CD14-positive monocyte (primary cell): Measurements from ENCODE around the gene LARP4B. TPM values are rescaled to one million over a fixed set of nuclear protein-coding genes. Genes with fewer than 3 reads are reported as not detected.

ENCODE experiments used
- DNase-seq, 3 donors: peaks; one replicate each; pipeline ENCODE4 v3.0.0-alpha.2; 2011 to 2022
- H2AFZ ChIP-seq: 2 replicates; pipeline ENCODE4 v1.6.0; 2012; ENCODE audit warnings: mild to moderate bottlenecking, low read depth, low read length, inconsistent platforms; ENCODE audit not compliant: insufficient read depth, poor library complexity, severe bottlenecking
- H3K27ac ChIP-seq, 2 donors: 1 replicate in 1 of 2; 2 replicates in 1 of 2; pipeline ENCODE4 v1.5.1; 2012 to 2013; ENCODE audit warnings: low read length in 2 of 2, control low read depth in 1 of 2, inconsistent platforms in 1 of 2, low read depth in 1 of 2, mild to moderate bottlenecking in 1 of 2
- H3K27me3 ChIP-seq, 2 donors: one replicate each; pipeline versions ENCODE4 v1.6.0 to v1.6.1; 2011 to 2013; ENCODE audit warnings: low read length in 2 of 2; ENCODE audit not compliant: control insufficient read depth in 2 of 2, insufficient read depth in 2 of 2
- H3K36me3 ChIP-seq, 2 donors: replicated peaks in 1 of 2; 1 replicate in 1 of 2; 2 replicates in 1 of 2; pipeline versions ENCODE4 v1.5.1 to v1.6.1; 2012 to 2013; ENCODE audit warnings: low read length in 2 of 2, control low read depth in 1 of 2, inconsistent platforms in 1 of 2, mild to moderate bottlenecking in 1 of 2; ENCODE audit not compliant: insufficient read depth in 2 of 2, control insufficient read depth in 1 of 2
- H3K4me1 ChIP-seq, 2 donors: 1 replicate in 1 of 2; 2 replicates in 1 of 2; pipeline versions ENCODE4 v1.5.1 to v1.6.1; 2012 to 2013; ENCODE audit warnings: low read length in 2 of 2, control low read depth in 1 of 2, inconsistent platforms in 1 of 2, mild to moderate bottlenecking in 1 of 2, moderate library complexity in 1 of 2; ENCODE audit not compliant: insufficient read depth in 2 of 2, control insufficient read depth in 1 of 2
- H3K4me2 ChIP-seq: replicated peaks from 2 replicates; pipeline ENCODE3; 2012; ENCODE audit warnings: low read length, moderate library complexity, mild to moderate bottlenecking; ENCODE audit not compliant: poor library complexity, severe bottlenecking; ENCODE audit errors: extremely low read depth
- H3K4me3 ChIP-seq, 3 experiments: fragments of 200-600 bp in 1 of 3; sonication (generic) in 1 of 3; replicated peaks in 1 of 3; 1 replicate in 2 of 3; 2 replicates in 1 of 3; pipeline ENCODE4 v1.5.1; 2011 to 2013; ENCODE audit warnings: low read length in 3 of 3, mild to moderate bottlenecking in 3 of 3, control low read depth in 2 of 3, low read depth in 2 of 3, inconsistent platforms in 1 of 3, moderate library complexity in 1 of 3
- H3K79me2 ChIP-seq: 2 replicates; pipeline ENCODE4 v1.6.0; 2012; ENCODE audit warnings: mild to moderate bottlenecking, control low read depth, inconsistent platforms, low read length, moderate library complexity; ENCODE audit not compliant: insufficient read depth
- H3K9ac ChIP-seq: 2 replicates; pipeline ENCODE4 v1.6.0; 2017; ENCODE audit warnings: low read length, mild to moderate bottlenecking; ENCODE audit not compliant: insufficient read depth, poor library complexity, severe bottlenecking
- H3K9me3 ChIP-seq, 2 donors: replicated peaks in 1 of 2; 1 replicate in 1 of 2; 2 replicates in 1 of 2; pipeline versions ENCODE4 v1.5.1 to v1.6.1; 2012 to 2013; ENCODE audit warnings: low read length in 2 of 2, control low read depth in 1 of 2; ENCODE audit not compliant: control insufficient read depth in 1 of 2, insufficient read depth in 1 of 2
- H4K20me1 ChIP-seq: 2 replicates; pipeline ENCODE4 v1.6.0; 2012; ENCODE audit warnings: mild to moderate bottlenecking, low read length, control low read depth, moderate library complexity; ENCODE audit not compliant: insufficient read depth
- H3K27ac Mint-ChIP-seq, 7 donors: one replicate each; pipeline ENCODE4 v1.8.0; 2020; ENCODE audit warnings: mild to moderate bottlenecking in 7 of 7, mixed read lengths in 7 of 7, moderate library complexity in 6 of 7, inconsistent platforms in 2 of 7
- H3K27me3 Mint-ChIP-seq, 3 donors: one replicate each; pipeline ENCODE4 v1.8.0; 2021 to 2022; ENCODE audit warnings: low read depth in 3 of 3, mild to moderate bottlenecking in 3 of 3, mixed read lengths in 3 of 3, moderate library complexity in 3 of 3, inconsistent platforms in 1 of 3
- H3K36me3 Mint-ChIP-seq, 2 donors: one replicate each; pipeline ENCODE4 v1.8.0; 2020; ENCODE audit warnings: mixed read lengths in 2 of 2, inconsistent platforms in 1 of 2, mild to moderate bottlenecking in 1 of 2
- H3K4me1 Mint-ChIP-seq: one replicate; pipeline ENCODE4 v1.8.0; 2020; ENCODE audit warnings: mild to moderate bottlenecking, mixed read lengths
- H3K4me3 Mint-ChIP-seq, 2 donors: one replicate each; pipeline ENCODE4 v1.8.0; 2020; ENCODE audit warnings: mild to moderate bottlenecking in 2 of 2, mixed read lengths in 2 of 2, moderate library complexity in 1 of 2
- H3K9me3 Mint-ChIP-seq, 7 donors: one replicate each; pipeline ENCODE4 v1.8.0; 2020 to 2022; ENCODE audit warnings: mixed read lengths in 7 of 7, mild to moderate bottlenecking in 6 of 7, moderate library complexity in 6 of 7, inconsistent platforms in 2 of 7
- CTCF ChIP-seq: fragments of 200-600 bp; IDR thresholded peaks from one replicate; pipeline ENCODE4 v1.8.0; 2022; ENCODE audit warnings: antibody characterized with exemption, mild to moderate bottlenecking
- WGBS: methylation state at CpG from one replicate; pipeline ENCODE4 v1.1.5; 2013; ENCODE audit warnings: missing lambda C conversion rate; ENCODE audit not compliant: insufficient coverage; 5-methylcytosine and 5-hydroxymethylcytosine counted together
- intact Hi-C, 2 donors: fragments of 100-400 bp; cut with micrococcal nuclease; formaldehyde crosslinking; loops; one replicate each; pipeline versions ENCODE4 v1.15.0 to v1.15.1; 2023
- polyA plus RNA-seq, 3 donors: library from polyadenylated mRNA; depleted of rRNA in 1 of 3; unstranded in 2 of 3; stranded (reverse) in 1 of 3; fragments of 300-500 nt in 2 of 3; fragments of >200 nt in 1 of 3; fragmentation: Illumina TruSeq in 2 of 3; gene quantifications; 1 replicate in 2 of 3; 2 replicates in 1 of 3; pipeline ENCODE4 v1.2.3, GENCODE V29; 2012 to 2021

The LARP4B gene
- polyA plus RNA-seq, 3 donors = 17.2 to 52.3 (median 33.0) TPM

- intact Hi-C loops = loop anchor here in 1 of 2 donors (5.0 kb wide), 1 partner anchor 295 kb away; no protein-coding TSS in a partner anchor
- no peak for TF ChIP-seq CTCF
- H3K4me3 ChIP-seq = no peak overlapping the region
- Mint-ChIP-seq H3K36me3 (peaks cover 87 to 95% of the 10 kb centered on the region in 2 donors), H3K4me1 (no peaks in the 10 kb centered on the region), H3K27ac (no peak overlapping the region), H3K9me3 (no peaks in the 10 kb centered on the region), H3K27me3 (peaks cover 0 to 1% (median 0%) of the 10 kb centered on the region in 3 donors), H3K4me3 (no peak overlapping the region)
- H3K27ac ChIP-seq = no peak overlapping the region
- H3K9ac ChIP-seq = no peak overlapping the region
- H2AFZ ChIP-seq = no peak overlapping the region
- peaks cover 20% of the 10 kb centered on the region for H4K20me1 ChIP-seq
- H3K36me3 ChIP-seq = peaks cover 90 to 99% of the 10 kb centered on the region in 2 donors
- no peak for DNase-seq
- WGBS = 20% methylated on average over 1 of the region's 19 CpGs
- no peaks in the 10 kb centered on the region for H3K27me3 ChIP-seq
- H3K79me2 ChIP-seq = no peaks in the 10 kb centered on the region
- no peaks in the 10 kb centered on the region for H3K9me3 ChIP-seq
- no peaks in the 10 kb centered on the region for H3K4me1 ChIP-seq
- H3K4me2 ChIP-seq = no peak overlapping the region
Observed at GRCh38 chr10:812787-813186, 118.7 kb downstream of the LARP4B start.

GRCh38 chr10:811379-812175 is 119.9 kb downstream of the LARP4B start:
- Histone ChIP-seq H3K4me1 (no peaks in the 10 kb centered on the region), H3K4me3 (no peak overlapping the region), H4K20me1 (peaks cover 31% of the 10 kb centered on the region), H3K27ac (no peak overlapping the region), H3K9me3 (no peaks in the 10 kb centered on the region), H3K4me2 (no peak overlapping the region), H3K36me3 (peaks cover 89 to 99% of the 10 kb centered on the region in 2 donors), H3K79me2 (no peaks in the 10 kb centered on the region), H2AFZ (no peak overlapping the region), H3K27me3 (no peaks in the 10 kb centered on the region), H3K9ac (no peak overlapping the region)
- Mint-ChIP-seq H3K27ac (peak overlapping the region in 1 of 7 donors; percentile 56), H3K9me3 (no peaks in the 10 kb centered on the region), H3K4me3 (no peak overlapping the region), H3K27me3 (no peaks in the 10 kb centered on the region), H3K4me1 (no peaks in the 10 kb centered on the region), H3K36me3 (peaks cover 86 to 95% of the 10 kb centered on the region in 2 donors)
- no peak for TF ChIP-seq CTCF
- intact Hi-C loops = loop anchor here in 1 of 2 donors (5.0 kb wide), 1 partner anchor 294 kb away; no protein-coding TSS in a partner anchor
- WGBS = 64% methylated on average over 2 of the region's 9 CpGs
- DNase-seq = no peak
